ENCODE data around the gene RGS11. TPM values are rescaled to one million over a fixed set of nuclear protein-coding genes. Genes with fewer than 3 reads are reported as not detected.
A peak's percentile ranks its signal among the peaks of the same experiment; 100 is the strongest.
"Not testable (repeated sequence)": the region's sequence is repeated elsewhere in the genome, so short reads cannot be mapped to it uniquely, and the experiment has no call there.

The RGS11 gene
- total RNA-seq, 1 donor: 0.36 TPM

- Histone ChIP-seq H3K4me1 (ENCODE audit: insufficient read depth, low read length) (no peaks in the 10 kb centered on the region), H2AFZ (ENCODE audit: low read length) (no peak overlapping the region), H3K36me3 (ENCODE audit: insufficient read depth, low read length) (no peaks in the 10 kb centered on the region), H4K20me1 (ENCODE audit: insufficient read depth, low read length) (peaks cover 4% of the 10 kb centered on the region), H3K4me3 (ENCODE audit: insufficient read depth, low read length) (no peak overlapping the region), H3K27me3 (ENCODE audit: insufficient read depth, low read length) (peaks cover 11% of the 10 kb centered on the region), H3K79me2 (ENCODE audit: insufficient read depth, low read length) (no peaks in the 10 kb centered on the region), H3K27ac (ENCODE audit: low read depth, low read length) (no peak overlapping the region), H3K9me3 (ENCODE audit: low read depth, low read length) (no peaks in the 10 kb centered on the region), H3K4me2 (ENCODE audit: insufficient read depth, low read length) (no peak overlapping the region)
- no peak for TF ChIP-seq CTCF (IDR thresholded peaks at IDR 0.05; ENCODE audit: extremely low read depth, low read depth, low read length)
- DNase-seq (ENCODE audit: insufficient read length, low spot score, missing footprints): peak; percentile 73
Measured at GRCh38 chr16:270381-271255, 5.1 kb downstream of the RGS11 start.

- Histone ChIP-seq H3K4me2 (ENCODE audit: insufficient read depth, low read length) (no peak overlapping the region), H3K4me3 (ENCODE audit: insufficient read depth, low read length) (no peak overlapping the region)
- peak; percentile 79 for DNase-seq (ENCODE audit: insufficient read length, low spot score, missing footprints)
Measured at GRCh38 chr16:269061-269796, 6.5 kb downstream of the RGS11 start.

GRCh38 chr16:268141-269053 is 7.3 kb downstream of the RGS11 start:
- H3K4me3 ChIP-seq (ENCODE audit: insufficient read depth, low read length): no peak overlapping the region
- no peaks in the 10 kb centered on the region for H3K4me1 ChIP-seq (ENCODE audit: insufficient read depth, low read length)
- peaks cover 4% of the 10 kb centered on the region for H4K20me1 ChIP-seq (ENCODE audit: insufficient read depth, low read length)
- H2AFZ ChIP-seq (ENCODE audit: low read length): no peak overlapping the region
- H3K27ac ChIP-seq (ENCODE audit: low read depth, low read length): no peak overlapping the region
- H3K79me2 ChIP-seq (ENCODE audit: insufficient read depth, low read length): no peaks in the 10 kb centered on the region
- H3K36me3 ChIP-seq (ENCODE audit: insufficient read depth, low read length): peaks cover 3% of the 10 kb centered on the region
- DNase-seq (ENCODE audit: insufficient read length, low spot score, missing footprints): peak; percentile 54
- H3K9me3 ChIP-seq (ENCODE audit: low read depth, low read length): no peaks in the 10 kb centered on the region
- H3K4me2 ChIP-seq (ENCODE audit: insufficient read depth, low read length): no peak overlapping the region
- H3K27me3 ChIP-seq (ENCODE audit: insufficient read depth, low read length): no peaks in the 10 kb centered on the region
- no peak for TF ChIP-seq CTCF (IDR thresholded peaks at IDR 0.05; ENCODE audit: extremely low read depth, low read depth, low read length)

More at GRCh38 chr16:269061-269796, 6.5 kb downstream of the RGS11 start:
- Histone ChIP-seq H3K4me1 (ENCODE audit: insufficient read depth, low read length) (no peaks in the 10 kb centered on the region), H3K9me3 (ENCODE audit: low read depth, low read length) (no peaks in the 10 kb centered on the region), H2AFZ (ENCODE audit: low read length) (no peak overlapping the region), H3K79me2 (ENCODE audit: insufficient read depth, low read length) (no peaks in the 10 kb centered on the region), H3K27me3 (ENCODE audit: insufficient read depth, low read length) (peaks cover 3% of the 10 kb centered on the region), H3K36me3 (ENCODE audit: insufficient read depth, low read length) (peaks cover 3% of the 10 kb centered on the region), H3K27ac (ENCODE audit: low read depth, low read length) (no peak overlapping the region), H4K20me1 (ENCODE audit: insufficient read depth, low read length) (peaks cover 4% of the 10 kb centered on the region)
- no peak for TF ChIP-seq CTCF (IDR thresholded peaks at IDR 0.05; ENCODE audit: extremely low read depth, low read depth, low read length)

GRCh38 chr16:267562-267961 is 8.2 kb downstream of the RGS11 start:
- not testable (repeated sequence) for H2AFZ ChIP-seq (ENCODE audit: low read length); H3K9me3 ChIP-seq (ENCODE audit: low read depth, low read length); H3K36me3 ChIP-seq (ENCODE audit: insufficient read depth, low read length)

More at GRCh38 chr16:267562-267961, 8.2 kb downstream of the RGS11 start:
- H3K27me3 ChIP-seq (ENCODE audit: insufficient read depth, low read length); H3K4me2 ChIP-seq (ENCODE audit: insufficient read depth, low read length); H3K27ac ChIP-seq (ENCODE audit: low read depth, low read length); H3K4me1 ChIP-seq (ENCODE audit: insufficient read depth, low read length); DNase-seq (ENCODE audit: insufficient read length, low spot score, missing footprints); H3K4me3 ChIP-seq (ENCODE audit: insufficient read depth, low read length); H4K20me1 ChIP-seq (ENCODE audit: insufficient read depth, low read length); H3K79me2 ChIP-seq (ENCODE audit: insufficient read depth, low read length): not testable (repeated sequence)
